ENCODE results near the gene FCF1. TPM values are rescaled to one million over a fixed set of nuclear protein-coding genes. Genes with fewer than 3 reads are reported as not detected.
A peak's percentile ranks its signal among the peaks of the same experiment; 100 is the strongest.

FCF1 gene
- total RNA-seq, 1 donor from 2014 or later, result 64.1 TPM

DNA sequence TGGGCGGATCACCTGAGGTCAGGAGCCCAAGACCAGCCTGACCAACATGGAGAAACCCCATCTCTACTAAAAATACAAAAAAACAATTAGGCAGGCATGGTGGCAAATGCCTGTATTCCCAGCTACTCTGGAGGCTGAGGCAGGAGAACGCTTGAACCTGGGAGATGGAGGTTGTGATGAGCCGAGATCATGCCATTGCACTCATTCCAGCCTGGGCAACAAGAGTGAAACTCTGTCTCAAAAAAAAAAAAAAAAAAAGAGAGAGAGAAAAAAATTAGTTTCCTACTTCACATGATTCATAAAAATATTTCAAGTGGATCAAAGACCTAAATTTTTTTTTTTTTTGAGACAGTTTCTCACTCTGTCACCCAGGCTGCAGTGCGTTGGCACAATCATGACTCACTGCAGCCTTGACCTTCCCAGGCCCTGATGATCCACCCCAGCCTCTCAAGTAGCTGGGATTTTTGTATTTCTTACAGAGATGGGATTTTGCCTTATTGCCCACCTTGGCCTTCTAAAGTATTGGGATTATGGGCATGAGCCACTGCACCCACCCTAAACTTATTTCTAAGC, 24.9 kb downstream of the FCF1 start:
- no peak overlapping the region for H3K27ac Mint-ChIP-seq (ENCODE audit: unreplicated experiment)
- no peaks in the 10 kb centered on the region for H3K9me3 ChIP-seq (ENCODE audit: insufficient read depth, low read depth, low read length)
- H3K4me3 Mint-ChIP-seq (ENCODE audit: unreplicated experiment), result no peak overlapping the region
- H3K36me3 ChIP-seq (ENCODE audit: insufficient read depth, low read length), result peaks cover 21% of the 10 kb centered on the region
- no peaks in the 10 kb centered on the region for H3K27me3 ChIP-seq (ENCODE audit: insufficient read depth, low read length)
- no peaks in the 10 kb centered on the region for H3K9me3 Mint-ChIP-seq (ENCODE audit: unreplicated experiment)
- H2AFZ ChIP-seq (ENCODE audit: low read depth, low read length), result no peak overlapping the region
- no peaks in the 10 kb centered on the region for H4K20me1 ChIP-seq (ENCODE audit: insufficient read depth, low read length)
- H3K4me1 ChIP-seq (ENCODE audit: insufficient read depth, low read length), result no peaks in the 10 kb centered on the region
- no peak overlapping the region for H3K4me3 ChIP-seq (ENCODE audit: insufficient read depth, low read depth, low read length)
- no peaks in the 10 kb centered on the region for H3K27me3 Mint-ChIP-seq (ENCODE audit: low read depth, unreplicated experiment)
- H3K4me2 ChIP-seq (ENCODE audit: low read length), result no peak overlapping the region
- H3K79me2 ChIP-seq (ENCODE audit: insufficient read depth, low read length), result no peaks in the 10 kb centered on the region
- H3K36me3 Mint-ChIP-seq (ENCODE audit: low read depth, unreplicated experiment), result peaks cover 7% of the 10 kb centered on the region
- no peak overlapping the region for H3K9ac ChIP-seq (ENCODE audit: low read length)
- TF ChIP-seq EZH2 (IDR thresholded peaks at IDR 0.05; ENCODE audit: insufficient read depth, low read length), result no peak
- TF ChIP-seq, protein P1, sequence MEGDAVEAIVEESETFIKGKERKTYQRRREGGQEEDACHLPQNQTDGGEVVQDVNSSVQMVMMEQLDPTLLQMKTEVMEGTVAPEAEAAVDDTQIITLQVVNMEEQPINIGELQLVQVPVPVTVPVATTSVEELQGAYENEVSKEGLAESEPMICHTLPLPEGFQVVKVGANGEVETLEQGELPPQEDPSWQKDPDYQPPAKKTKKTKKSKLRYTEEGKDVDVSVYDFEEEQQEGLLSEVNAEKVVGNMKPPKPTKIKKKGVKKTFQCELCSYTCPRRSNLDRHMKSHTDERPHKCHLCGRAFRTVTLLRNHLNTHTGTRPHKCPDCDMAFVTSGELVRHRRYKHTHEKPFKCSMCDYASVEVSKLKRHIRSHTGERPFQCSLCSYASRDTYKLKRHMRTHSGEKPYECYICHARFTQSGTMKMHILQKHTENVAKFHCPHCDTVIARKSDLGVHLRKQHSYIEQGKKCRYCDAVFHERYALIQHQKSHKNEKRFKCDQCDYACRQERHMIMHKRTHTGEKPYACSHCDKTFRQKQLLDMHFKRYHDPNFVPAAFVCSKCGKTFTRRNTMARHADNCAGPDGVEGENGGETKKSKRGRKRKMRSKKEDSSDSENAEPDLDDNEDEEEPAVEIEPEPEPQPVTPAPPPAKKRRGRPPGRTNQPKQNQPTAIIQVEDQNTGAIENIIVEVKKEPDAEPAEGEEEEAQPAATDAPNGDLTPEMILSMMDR (IDR thresholded peaks at IDR 0.05; ENCODE audit: insufficient read depth, low read depth, low read length), result no peak
- H3K27ac ChIP-seq (ENCODE audit: low read depth, low read length), result no peak overlapping the region
- no peaks in the 10 kb centered on the region for H3K4me1 Mint-ChIP-seq (ENCODE audit: low read depth, unreplicated experiment)
- DNase-seq (ENCODE audit: low read depth) (peak; percentile 20), FAIRE-seq (no peak)

DNA sequence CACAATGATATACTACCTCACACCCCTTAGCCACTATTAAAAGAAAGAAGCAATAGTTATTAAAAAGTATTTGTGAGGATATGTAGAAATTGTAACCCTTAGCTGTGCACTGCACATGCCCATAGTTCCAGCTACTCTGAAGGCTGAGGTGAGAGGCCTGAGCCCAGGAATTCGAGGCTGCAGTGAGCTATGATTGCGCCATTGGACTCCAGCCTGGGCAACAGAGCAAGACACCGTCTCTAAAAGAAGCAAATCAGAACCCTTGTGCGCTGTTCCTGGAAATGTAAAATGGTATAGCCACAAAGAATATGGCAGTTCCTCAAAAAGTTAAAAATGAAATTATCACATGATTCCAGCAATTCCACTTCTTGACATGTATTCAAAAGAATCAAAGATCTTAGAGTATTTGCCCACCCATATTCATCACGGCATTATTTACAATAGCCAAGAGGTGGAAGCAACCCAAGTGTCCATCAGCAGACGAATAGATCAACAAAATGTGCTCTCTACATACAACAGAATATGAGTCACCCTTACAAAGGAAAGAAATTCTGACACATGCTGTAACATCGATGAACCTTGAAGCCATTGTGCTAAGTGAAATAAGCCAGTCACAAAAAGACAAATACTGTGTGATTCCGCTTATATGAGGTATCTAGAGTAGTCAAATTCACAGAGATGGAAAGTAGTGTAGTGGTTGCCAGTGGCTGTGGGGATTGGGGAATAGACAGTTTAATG, 26.5 kb downstream of the FCF1 start:
- Histone ChIP-seq H3K9me3 (ENCODE audit: insufficient read depth, low read depth, low read length) (no peaks in the 10 kb centered on the region), H3K27me3 (ENCODE audit: insufficient read depth, low read length) (no peaks in the 10 kb centered on the region), H3K4me2 (ENCODE audit: low read length) (no peak overlapping the region), H3K4me3 (ENCODE audit: insufficient read depth, low read depth, low read length) (no peak overlapping the region), H3K36me3 (ENCODE audit: insufficient read depth, low read length) (peaks cover 16% of the 10 kb centered on the region), H4K20me1 (ENCODE audit: insufficient read depth, low read length) (no peaks in the 10 kb centered on the region), H3K9ac (ENCODE audit: low read length) (no peak overlapping the region), H3K79me2 (ENCODE audit: insufficient read depth, low read length) (no peaks in the 10 kb centered on the region), H3K27ac (ENCODE audit: low read depth, low read length) (no peak overlapping the region), H2AFZ (ENCODE audit: low read depth, low read length) (no peak overlapping the region), H3K4me1 (ENCODE audit: insufficient read depth, low read length) (no peaks in the 10 kb centered on the region)
- no peak overlapping the region for H3K27ac Mint-ChIP-seq (ENCODE audit: unreplicated experiment)
- TF ChIP-seq EZH2 (IDR thresholded peaks at IDR 0.05; ENCODE audit: insufficient read depth, low read length), result no peak
- TF ChIP-seq, protein P1 (IDR thresholded peaks at IDR 0.05; ENCODE audit: insufficient read depth, low read depth, low read length), result no peak
- DNase-seq (ENCODE audit: low read depth) (peak; percentile 14), FAIRE-seq (no peak)
- H3K4me3 Mint-ChIP-seq (ENCODE audit: unreplicated experiment), result no peak overlapping the region
- no peaks in the 10 kb centered on the region for H3K9me3 Mint-ChIP-seq (ENCODE audit: unreplicated experiment)
- H3K27me3 Mint-ChIP-seq (ENCODE audit: low read depth, unreplicated experiment), result no peaks in the 10 kb centered on the region
- no peaks in the 10 kb centered on the region for H3K4me1 Mint-ChIP-seq (ENCODE audit: low read depth, unreplicated experiment)
- peaks cover 7% of the 10 kb centered on the region for H3K36me3 Mint-ChIP-seq (ENCODE audit: low read depth, unreplicated experiment)

DNA sequence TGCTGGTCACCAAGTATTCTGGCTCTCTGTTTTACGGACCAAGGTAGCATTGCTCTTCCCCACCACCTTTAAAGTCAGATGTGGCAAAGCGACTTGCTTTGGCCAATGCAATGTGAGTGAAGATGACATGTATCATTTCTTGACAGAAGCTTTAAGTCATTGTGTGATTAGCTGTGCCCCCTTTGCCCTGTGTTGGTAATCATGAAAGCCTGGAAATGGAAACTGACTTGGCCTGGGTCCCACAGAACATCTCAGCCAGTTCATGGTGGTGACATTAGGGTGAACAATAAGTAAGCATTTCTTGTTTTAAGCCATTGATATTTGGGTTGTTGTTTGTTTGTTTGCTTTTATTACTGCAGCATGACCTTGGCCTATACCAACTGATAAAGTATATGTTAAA, 34.3 kb downstream of the FCF1 start:
- Histone ChIP-seq H2AFZ (ENCODE audit: low read depth, low read length) (no peak overlapping the region), H3K79me2 (ENCODE audit: insufficient read depth, low read length) (no peaks in the 10 kb centered on the region), H3K4me3 (ENCODE audit: insufficient read depth, low read depth, low read length) (no peak overlapping the region), H3K4me1 (ENCODE audit: insufficient read depth, low read length) (no peaks in the 10 kb centered on the region), H3K9ac (ENCODE audit: low read length) (no peak overlapping the region), H4K20me1 (ENCODE audit: insufficient read depth, low read length) (no peaks in the 10 kb centered on the region), H3K27ac (ENCODE audit: low read depth, low read length) (no peak overlapping the region), H3K36me3 (ENCODE audit: insufficient read depth, low read length) (no peaks in the 10 kb centered on the region), H3K4me2 (ENCODE audit: low read length) (no peak overlapping the region), H3K27me3 (ENCODE audit: insufficient read depth, low read length) (no peaks in the 10 kb centered on the region), H3K9me3 (ENCODE audit: insufficient read depth, low read depth, low read length) (no peaks in the 10 kb centered on the region)
- Mint-ChIP-seq H3K4me1 (ENCODE audit: low read depth, unreplicated experiment) (no peaks in the 10 kb centered on the region), H3K27me3 (ENCODE audit: low read depth, unreplicated experiment) (peaks cover 3% of the 10 kb centered on the region), H3K9me3 (ENCODE audit: unreplicated experiment) (peaks cover 5% of the 10 kb centered on the region), H3K27ac (ENCODE audit: unreplicated experiment) (no peak overlapping the region), H3K4me3 (ENCODE audit: unreplicated experiment) (peak overlapping the region; percentile 9), H3K36me3 (ENCODE audit: low read depth, unreplicated experiment) (no peaks in the 10 kb centered on the region)
- TF ChIP-seq, protein P1 (IDR thresholded peaks at IDR 0.05; ENCODE audit: insufficient read depth, low read depth, low read length), result no peak
- TF ChIP-seq EZH2 (IDR thresholded peaks at IDR 0.05; ENCODE audit: insufficient read depth, low read length), result no peak
- FAIRE-seq (no peak), DNase-seq (ENCODE audit: low read depth) (no peak)
